GM12873 (cell line): ENCODE results near the gene RPL9.

Source experiments
- CTCF ChIP-seq: IDR thresholded peaks from 2 replicates; pipeline ENCODE4 v1.5.1; 2012; ENCODE audit warnings: low read depth, mild to moderate bottlenecking, moderate library complexity, low read length, control low read depth; ENCODE audit not compliant: insufficient read depth; ENCODE audit errors: missing control alignments

Gene RPL9

GRCh38 chr4:39458505-39459300 lies at the start of gene RPL9, which contains the start of gene LIAS:
Gene RPL9 (minus strand): TSS chr4:39458922. CDS start chr4:39458439, 483 bp downstream.
Gene LIAS (plus strand): TSS chr4:39459056. CDS start chr4:39459118, 62 bp downstream.
- TF ChIP-seq CTCF, result no peak

- no peak for TF ChIP-seq CTCF
These were observed 46.9 kb upstream of the RPL9 start for GRCh38 chr4:39505581-39505980.

- TF ChIP-seq CTCF, result no peak
These were observed 45.8 kb upstream of the RPL9 start for GRCh38 chr4:39504538-39504937.

GRCh38 chr4:39502019-39502663 lies 43.4 kb upstream of the RPL9 start:
- no peak for TF ChIP-seq CTCF

- TF ChIP-seq CTCF, result no peak
These were observed 40.0 kb upstream of the RPL9 start for GRCh38 chr4:39498727-39499020.

GRCh38 chr4:39497909-39498726 lies 39.4 kb upstream of the RPL9 start:
- no peak for TF ChIP-seq CTCF

- no peak for TF ChIP-seq CTCF
These were observed 36.9 kb upstream of the RPL9 start for GRCh38 chr4:39495446-39496213.
